GM10266 (cell line): ENCODE results near the gene FRMD8.

ENCODE experiments used
- DNase-seq: peaks from one replicate; pipeline ENCODE4 v3.0.0; 2012; ENCODE audit errors: extremely low spot score
- CTCF ChIP-seq: IDR thresholded peaks from 2 replicates; pipeline ENCODE4 v1.5.1; 2012; ENCODE audit warnings: mild to moderate bottlenecking, low read depth; ENCODE audit not compliant: control insufficient read depth, insufficient read depth; ENCODE audit errors: missing control alignments

Gene FRMD8

GRCh38 chr11:65380460-65381119 lies 5.8 kb upstream of the FRMD8 start:
- no peak for TF ChIP-seq CTCF

GRCh38 chr11:65381716-65382032 lies 4.8 kb upstream of the FRMD8 start:
- TF ChIP-seq CTCF, result no peak
- no peak for DNase-seq

More at GRCh38 chr11:65380460-65381119, 5.8 kb upstream of the FRMD8 start:
- no peak for DNase-seq

GRCh38 chr11:65382033-65382803 lies 4.2 kb upstream of the FRMD8 start, which contains the start of gene SLC25A45:
Gene SLC25A45, minus strand, starts transcription at chr11:65382646. Its CDS starts 695 bp downstream, at chr11:65381951.
- peak; percentile 79 for TF ChIP-seq CTCF
- DNase-seq, result peak; percentile 81

- no peak for TF ChIP-seq CTCF
- no peak for DNase-seq
Measured at GRCh38 chr11:65382804-65383368, 3.6 kb upstream of the FRMD8 start.

- TF ChIP-seq CTCF, result no peak
- no peak for DNase-seq
Measured at GRCh38 chr11:65383778-65384177, 2.7 kb upstream of the FRMD8 start.

GRCh38 chr11:65384301-65384889 lies 2.0 kb upstream of the FRMD8 start:
- no peak for DNase-seq
- no peak for TF ChIP-seq CTCF
